ENCODE measurements around the gene FSTL1.
"Not testable (repeated sequence)": the region's sequence is repeated elsewhere in the genome, so short reads cannot be mapped to it uniquely, and the experiment has no call there.

Gene FSTL1

DNA sequence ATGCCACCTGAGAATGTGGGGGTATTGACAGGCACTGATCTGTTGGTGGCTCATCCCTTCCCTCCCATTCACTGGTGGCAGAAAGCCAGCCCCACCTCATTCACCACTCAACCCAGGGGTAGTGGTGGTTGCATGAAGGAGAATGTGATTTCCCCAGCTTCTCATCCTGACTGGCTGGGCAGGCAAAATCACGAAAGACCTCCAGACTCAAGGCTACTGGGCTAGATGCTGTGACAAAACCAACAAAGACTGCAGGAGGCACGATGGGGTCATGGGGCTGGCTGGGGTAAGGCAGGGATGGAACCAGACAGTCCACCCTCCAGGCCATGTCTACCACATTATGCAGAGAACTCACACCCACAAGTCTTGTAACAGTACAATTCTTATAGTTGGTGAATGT, 33.9 kb downstream of the FSTL1 start:
- DNase-seq = no peak

DNA sequence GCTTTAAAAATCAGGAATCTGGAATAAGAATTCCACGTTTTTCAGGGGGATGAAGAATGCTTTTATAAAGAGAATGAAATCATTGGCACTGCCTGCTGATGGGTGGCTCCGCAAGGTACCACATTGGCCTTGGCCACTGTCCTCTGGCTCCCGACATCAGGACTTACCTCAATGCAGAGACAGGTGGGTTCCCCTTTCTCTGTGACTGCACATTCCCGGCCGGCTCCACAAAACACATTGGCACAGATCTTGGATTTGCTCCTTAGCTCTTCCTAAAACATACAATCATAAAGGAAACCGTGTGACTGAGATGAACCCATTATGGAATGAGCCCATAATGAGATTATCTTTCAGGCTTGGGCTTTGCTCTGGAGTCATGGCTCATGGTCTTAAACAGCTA, 35.0 kb downstream of the FSTL1 start:
- no peak for DNase-seq

DNA sequence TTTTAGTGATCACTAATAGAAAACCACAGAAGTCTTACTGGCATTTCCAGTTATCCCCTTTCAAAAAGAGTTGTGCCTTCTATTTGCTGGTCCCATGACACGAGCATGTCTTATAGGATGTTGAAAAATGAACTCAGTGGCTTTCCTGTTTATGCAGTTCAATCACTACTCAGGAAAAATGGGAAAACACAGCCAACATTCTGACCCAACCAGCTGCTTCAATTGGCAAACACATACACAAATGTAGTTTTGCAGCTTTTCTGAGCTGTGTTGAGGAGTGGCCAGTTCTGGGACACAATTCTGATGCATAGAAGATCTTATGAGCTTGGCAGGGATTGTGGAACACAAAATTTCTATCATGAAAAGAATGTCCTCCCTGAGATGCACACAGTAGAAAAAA, 40.3 kb downstream of the FSTL1 start:
- DNase-seq = no peak

DNA sequence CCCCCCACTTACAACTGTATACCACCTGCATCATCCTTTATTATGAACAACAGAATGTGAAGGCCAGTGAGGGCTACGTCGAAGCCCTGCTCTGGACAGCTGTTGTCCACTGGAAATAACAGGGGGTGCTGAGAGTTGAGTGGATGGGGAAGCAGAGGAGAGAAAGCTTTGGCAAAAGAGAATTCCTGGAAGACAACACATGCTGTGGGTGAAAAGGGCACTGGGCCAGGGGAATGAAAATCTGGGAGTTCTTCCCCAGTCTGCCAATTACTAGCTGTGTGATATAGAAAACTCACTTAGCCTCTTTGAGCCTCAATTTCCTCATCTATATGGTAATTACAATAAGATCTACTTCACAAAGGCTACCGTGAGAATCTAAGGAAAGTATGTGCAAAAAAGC, 40.7 kb downstream of the FSTL1 start:
- no peak for DNase-seq

DNA sequence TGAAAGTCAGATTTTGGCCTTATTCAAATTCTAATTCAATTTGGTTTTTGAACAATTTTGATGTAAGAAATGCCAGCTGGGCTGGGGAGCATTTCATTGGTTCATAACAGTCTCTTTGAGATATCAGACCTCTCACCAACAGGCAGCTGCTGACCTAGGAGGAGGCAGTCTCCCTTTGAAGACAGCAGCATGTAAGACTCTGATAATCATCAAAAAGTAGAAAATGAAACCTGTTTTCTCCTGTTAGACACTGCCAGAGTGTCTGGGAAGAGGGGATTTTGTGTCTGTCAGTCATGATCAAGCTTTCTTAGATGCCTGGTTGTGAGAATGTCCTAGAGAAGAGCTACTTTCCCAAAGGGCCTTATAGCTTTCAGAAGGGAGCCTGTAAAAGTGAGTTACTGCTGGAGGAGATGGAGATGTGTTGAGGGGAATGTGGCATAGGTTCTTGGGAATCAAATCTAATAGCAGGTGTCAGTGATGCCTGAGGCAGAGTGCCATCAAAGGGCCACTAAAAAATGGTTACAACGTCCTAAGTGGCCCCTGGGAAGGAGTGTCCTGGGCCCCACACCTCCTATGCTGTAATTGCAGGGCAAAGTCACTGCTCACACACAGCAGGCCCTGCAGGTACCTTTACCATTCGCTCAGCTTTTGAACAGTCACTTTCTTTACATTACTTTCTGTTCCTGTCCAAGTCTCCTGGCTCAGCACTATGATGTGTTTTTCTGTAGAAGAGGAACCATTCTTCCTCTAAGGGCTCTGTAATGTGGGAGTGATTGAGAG, 43.1 kb downstream of the FSTL1 start:
- no peak for DNase-seq

DNA sequence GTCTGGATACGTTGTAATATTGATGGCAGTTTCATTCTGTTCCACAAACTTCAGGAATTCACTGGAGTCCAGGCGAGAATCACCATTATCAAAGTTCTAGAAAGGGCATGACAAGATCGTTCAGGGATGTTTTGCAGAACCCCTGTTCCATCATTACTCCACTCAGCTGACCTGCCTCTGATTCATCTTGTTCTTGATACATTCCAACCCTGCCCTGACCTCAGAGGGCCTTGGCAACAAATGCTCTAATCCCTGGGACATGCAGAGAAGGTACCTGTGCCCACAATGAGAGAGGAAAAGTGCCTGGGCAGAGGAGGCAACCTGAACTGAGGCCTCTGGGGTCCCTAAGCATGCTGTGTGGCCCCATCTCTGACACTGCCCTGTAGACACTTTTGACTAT, 45.9 kb downstream of the FSTL1 start:
- no peak for DNase-seq

DNA sequence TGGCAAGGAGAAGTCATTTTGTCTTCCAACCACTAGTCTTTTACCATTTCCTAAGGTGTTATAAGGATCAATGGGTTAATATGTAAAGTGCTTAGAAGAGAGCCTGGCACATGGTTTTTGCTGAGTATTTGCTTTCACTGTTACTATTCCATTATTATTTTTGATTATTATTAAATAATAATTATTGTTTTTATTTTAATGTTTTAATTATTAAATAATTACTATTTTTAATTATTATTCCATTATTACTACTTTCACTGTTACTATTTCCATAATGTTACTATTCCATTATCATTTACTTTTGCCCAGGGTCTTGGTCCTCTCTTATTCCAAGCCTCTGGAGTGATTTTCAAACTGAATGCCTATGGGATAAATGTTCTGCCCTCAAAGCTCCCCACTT, 48.5 kb downstream of the FSTL1 start:
- no peak for DNase-seq

DNA sequence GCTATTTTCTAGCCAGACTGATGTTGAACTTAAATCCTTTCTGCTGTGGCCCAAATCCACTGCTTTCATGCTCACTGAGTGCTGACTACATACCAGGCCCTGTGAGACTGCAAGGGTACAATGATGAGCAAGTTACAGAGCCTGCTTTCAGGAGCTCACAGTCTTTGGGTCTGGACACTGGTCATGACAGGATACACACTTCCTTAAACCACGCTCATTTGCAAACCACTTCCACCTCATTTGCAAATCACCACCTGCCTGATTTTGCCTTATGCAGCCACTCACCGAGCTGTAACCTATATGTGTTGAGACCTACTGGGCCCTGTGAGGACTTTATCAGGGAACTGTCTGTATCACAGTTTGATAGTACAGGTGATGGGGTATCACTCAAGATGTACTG, 51.4 kb downstream of the FSTL1 start:
- no peak for DNase-seq

DNA sequence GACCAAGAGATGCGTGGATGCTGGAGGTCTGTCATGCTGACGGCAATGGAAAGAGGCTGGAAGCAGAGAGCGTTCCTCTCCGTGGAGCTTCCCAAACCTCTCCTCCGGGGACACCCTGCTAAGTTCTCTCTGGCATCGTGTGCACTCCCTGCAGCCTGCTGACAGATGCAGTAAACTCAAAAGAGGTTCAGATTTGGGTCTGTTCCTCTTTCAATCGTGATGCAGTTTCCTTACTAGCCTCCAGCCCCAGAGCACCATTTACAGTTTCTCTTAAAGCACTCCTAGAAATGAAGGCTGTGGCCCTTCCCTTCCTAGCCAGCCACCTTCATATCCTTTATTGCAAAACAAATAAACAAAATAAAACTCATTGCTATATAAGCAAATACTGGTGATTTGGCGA, 54.3 kb downstream of the FSTL1 start:
- no peak for DNase-seq

DNA sequence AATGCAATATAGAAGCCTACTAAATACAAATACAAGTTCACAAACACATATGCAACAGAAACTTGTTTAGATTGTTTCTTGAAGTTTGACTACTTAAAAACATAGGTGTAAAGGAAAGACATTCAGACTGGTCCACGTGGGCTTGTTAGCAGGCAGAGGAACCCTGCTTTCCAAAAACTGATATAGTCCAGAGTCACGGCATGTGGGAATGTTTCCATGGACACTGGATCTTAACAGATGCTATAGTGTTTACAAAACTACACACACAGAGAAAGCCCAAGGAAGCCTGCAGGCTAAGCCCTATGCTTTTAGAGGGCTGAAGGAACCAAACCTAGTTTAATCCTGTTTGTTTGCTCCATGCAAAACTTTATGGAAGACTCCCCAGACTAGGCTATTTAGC, 56.4 kb downstream of the FSTL1 start:
- no peak for DNase-seq

DNA sequence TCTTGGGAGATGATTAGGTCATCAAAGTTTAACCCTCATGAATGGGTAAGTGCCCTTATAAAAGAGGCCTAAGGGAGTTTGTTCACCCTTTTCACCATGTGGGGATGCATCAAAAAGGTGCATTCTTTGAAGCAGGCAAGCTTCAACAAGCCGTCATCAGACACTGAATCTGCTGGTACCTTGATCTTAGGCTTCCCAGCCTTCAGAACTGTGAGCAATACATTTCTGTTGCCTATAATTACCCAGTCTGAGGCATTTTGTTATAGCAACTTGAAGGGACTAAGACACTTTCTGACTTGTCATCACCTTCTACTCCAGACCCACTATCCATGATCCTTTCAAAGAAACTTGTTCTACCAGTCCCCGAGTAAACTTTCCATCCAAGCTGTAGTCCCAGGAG, 57.0 kb downstream of the FSTL1 start:
- no peak for DNase-seq

DNA sequence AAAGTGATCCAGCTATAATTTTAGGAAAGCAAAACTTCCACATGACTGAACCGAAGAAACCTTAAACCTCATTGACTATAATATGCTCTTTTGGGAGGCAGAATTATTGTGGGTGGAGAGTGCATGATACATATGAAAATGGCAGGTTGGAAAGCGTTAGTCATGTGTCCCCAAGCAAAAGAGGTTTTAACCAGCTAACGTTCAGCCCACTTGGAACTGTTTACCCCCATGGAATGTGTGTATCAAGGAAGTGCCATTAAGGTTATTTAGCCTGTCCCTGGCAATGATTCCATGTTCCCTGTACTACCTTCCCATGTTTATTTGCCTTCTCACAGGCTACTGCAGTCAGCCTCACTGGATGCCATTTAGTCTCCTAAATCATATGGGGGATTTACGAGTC, 57.5 kb downstream of the FSTL1 start:
- DNase-seq = no peak

DNA sequence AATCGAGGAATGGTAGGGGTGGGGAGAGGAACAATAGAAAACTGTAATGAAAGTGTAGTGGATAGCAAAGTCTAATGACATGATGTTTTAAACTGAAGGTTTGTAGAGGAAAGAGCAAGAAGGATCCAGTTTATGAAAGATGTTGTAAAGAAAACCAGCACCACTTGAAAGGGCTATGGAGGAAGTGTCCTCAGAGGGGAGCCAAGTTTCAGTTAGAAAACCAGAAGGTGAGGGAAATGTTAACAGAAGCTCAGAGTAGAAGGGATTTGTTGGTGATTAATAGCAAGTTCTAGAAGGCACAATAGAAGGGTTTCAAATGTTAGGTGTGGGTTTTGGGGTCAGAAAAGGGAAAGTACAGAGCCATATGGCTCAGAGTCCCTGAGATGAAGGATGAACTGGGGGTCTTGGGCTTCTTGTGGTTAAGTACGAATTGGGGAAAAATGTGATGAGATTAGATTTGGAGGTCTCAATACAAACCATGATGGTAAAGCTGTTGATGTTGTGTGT, 67.8 kb downstream of the FSTL1 start:
- DNase-seq = no peak

DNA sequence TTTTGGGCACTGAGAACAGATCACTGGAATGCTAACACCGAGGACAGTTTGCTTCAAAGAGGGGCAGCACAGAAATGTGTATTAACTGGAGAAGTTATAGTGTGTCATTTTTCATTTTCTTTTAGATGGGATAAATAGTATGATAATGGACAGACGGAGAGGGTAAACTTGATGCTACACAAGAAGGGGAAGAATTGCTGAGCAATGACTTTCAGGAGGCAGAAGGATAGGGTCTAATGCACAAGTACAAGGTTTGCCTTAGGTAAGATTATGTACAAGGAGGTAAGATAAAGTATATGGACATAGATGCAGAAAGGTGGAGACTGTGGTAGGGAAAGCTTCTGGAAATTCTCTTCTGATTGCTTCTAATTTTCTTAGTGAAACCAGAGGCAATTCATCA, 69.3 kb downstream of the FSTL1 start:
- DNase-seq = no peak

DNA sequence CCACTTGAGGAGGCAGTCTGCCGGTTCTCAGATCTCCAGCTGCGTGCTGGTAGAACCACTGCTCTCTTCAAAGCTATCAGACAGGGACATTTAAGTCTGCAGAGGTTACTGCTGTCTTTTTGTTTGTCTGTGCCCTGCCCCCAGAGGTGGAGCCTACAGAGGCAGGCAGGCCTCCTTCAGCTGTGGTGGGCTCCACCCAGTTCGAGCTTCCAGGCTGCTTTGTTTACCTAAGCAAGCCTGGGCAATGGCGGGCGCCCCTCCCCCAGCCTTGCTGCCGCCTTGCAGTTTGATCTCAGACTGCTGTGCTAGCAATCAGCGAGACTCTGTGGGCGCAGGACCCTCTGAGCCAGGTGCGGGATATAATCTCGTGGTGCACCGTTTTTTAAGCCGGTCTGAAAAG, 72.8 kb downstream of the FSTL1 start:
- DNase-seq = not testable (repeated sequence)

DNA sequence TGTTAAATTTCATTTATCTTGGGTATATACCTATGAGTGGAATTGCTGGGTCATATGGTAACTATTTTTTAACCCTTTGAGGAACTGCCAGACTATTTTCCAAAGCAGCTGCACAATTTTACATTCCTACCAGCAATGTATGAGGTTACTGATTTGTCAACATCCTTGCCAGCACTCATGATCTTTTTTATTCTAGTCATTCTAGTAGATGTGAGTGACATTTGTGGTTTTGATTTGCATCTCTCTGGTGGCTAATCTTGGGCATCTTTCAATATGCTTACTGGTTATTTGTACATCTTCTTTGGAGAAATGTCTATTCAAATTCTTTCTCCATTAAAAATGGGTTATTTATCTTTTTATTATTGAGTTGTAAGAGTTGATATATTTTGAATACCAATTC, 80.3 kb downstream of the FSTL1 start:
- DNase-seq = no peak

DNA sequence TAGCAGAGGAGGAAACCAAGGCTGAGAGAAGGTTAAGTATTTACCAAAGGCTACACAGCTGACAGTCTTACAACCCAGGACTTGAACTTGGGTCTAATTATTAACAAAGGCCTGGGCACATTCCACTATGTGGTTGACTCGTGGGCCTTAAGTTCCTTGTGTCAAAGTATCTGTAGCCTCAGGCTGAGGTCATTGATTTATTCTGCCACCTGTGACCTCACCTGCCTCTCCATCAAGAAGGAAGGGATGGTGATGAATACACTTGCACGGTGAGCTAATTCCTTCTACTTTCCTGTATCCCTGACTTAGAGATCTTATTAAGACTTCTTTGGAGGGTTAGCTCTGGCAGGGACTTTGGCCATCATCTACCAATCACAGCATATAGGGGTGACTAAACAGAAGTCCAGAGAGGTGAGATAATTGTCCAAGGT, 81.7 kb downstream of the FSTL1 start:
- DNase-seq = no peak

DNA sequence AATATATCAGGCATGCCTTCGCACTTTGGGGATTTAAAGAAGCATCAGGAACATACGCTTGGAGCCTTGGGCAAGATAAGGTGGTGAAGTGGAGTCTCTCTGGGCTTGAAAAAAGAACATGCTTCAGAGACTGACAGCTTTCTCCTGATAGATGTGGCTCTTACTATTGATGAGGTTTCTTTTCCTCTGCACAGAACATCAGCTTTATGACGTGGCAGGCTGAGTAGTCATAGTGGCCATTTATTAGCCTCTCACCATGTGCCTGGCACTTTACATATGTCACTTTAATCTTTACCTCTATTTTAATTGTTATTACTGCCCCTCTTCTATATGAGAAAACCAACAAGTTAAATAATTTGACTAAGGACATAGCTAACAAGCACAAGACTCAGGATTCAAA, 82.6 kb downstream of the FSTL1 start:
- DNase-seq = no peak

DNA sequence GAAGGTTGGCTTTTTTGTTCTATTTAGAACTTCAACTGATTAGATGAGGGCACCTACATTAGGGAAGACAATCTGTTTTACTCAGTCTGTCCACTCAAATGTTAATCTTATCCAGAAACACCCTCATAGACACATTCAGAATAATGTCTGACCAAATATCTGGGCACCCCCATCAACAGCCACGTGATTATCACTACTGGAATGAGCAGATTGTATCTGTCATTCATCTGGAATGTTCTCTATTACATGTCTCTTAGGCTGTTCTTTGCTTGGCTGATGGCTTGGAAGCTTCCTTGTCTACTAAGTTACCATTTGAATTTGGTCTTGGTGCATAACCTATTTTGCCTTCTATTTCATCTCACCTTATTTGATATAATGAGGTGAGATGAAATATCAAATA, 86.0 kb downstream of the FSTL1 start:
- DNase-seq = no peak

DNA sequence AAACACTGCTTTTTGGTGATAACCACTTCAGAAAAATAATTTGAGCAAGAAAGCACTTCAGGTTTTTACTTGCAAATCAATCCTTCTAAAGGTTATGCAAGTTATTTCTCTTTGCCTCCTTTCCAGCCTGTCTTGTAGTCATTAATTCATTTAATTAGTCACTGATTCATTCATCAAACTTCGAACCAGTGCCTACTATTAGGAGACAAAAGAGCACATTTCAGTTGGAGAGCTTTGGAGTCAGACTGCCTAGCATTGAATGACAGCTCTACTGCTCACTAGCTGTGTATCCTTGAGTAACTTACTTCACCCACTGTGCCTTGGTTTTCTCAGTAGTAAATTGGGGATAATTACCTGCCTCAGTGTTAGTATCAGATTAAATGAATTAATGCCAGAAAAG, 86.7 kb downstream of the FSTL1 start:
- DNase-seq = no peak

DNA sequence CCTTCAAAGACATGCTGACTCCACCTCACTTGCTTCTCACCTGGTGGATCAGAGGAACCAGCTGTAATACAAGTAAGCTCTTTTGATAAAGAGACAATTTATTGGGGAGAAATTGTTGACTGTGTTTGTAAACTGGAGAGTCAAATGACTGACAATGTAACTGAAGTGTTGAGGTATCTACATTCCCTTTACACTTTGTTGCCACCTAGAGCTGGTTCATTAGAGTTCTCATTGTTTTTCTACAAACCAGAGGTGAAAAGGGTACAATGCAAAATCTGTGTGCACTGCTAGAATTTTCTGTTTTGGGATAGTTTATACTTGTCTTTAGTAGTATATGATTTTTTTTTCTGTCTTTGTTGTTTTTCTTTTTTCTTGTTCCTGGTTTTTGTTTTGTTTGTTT, 93.0 kb downstream of the FSTL1 start:
- DNase-seq = no peak

DNA sequence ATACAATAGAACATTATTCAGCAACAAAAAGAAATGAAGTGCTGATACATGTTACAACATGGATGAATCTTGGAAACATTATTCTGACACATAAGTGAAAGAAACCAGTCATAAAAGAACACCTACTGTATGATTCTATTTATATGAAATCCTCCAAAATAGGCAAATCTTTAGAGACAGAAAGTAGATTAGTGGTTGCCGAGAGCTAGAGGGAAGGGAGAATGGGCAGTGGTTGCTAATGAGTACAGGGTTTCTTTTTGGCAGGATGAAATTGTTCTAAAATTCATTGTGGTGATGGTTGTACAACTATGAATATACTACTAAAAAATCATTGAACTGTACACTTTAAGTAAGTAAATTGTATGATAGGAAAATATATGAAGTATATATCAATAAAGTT, 95.3 kb downstream of the FSTL1 start:
- DNase-seq = no peak

DNA sequence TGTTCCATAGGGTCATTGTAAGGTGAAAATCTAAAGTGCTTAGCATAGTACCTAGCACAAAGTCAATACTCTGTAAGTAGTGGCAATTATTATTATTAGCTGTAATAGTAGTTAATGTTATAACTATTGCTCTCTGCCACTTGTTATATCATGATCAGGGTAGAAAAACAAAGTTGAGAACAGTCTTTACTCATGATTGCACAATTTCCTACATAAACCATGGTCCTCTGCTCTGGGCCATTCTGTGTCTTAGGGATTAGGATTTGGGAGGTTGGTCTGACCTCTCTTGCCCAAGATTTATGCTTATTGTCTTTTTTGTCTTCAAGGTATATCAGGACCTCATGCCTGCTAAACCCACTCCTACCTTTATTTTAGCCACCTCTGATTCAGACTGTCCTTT, 97.3 kb downstream of the FSTL1 start:
- DNase-seq = no peak

DNA sequence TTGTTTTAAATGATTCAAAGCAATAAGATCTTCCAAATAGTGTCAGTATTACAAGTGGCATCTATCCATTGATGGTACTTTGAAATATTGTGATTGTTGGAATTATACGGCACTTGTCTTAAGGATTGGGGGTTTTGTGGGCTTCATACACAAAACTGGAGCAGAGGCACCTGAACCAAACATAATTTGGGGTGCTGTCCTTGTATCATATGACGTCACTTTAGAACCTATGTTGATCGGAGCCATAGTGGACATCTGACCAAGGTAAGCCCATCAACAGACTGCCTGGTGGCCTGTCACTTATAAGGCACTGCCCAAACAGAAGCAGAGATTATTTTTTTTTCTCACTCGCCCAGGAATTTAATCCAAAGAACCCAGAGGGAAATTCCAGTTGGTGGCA, 98.8 kb downstream of the FSTL1 start:
- no peak for DNase-seq

DNA sequence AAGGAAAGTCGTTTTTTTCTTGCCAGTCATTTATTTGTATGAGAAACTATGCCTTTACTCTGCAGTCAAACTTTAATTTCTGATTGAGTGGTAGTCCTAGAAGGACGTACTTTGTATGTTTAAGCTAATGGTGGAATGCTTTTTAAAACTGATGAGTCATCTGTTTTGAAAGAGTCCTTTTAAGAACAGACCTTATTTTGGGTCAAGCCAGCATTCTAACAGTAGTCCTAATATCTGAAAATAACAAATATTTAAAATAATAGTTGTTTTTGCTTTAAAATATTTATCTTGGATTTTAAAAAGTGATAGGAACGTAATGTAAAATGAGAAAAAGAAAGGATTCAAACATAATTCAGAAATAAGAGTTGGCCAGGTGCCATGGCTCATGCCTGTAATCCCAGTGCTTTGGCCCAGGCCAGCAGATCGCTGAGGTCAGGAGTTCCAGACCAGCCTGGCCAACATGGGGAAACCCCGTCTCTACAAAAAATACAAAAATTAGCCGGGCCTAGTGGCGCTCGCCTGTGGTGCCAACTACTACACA, 100.3 kb downstream of the FSTL1 start:
- no peak for DNase-seq

Measured in T-helper 1 cell (primary cell).